ENCODE results near the gene TNS4. TPM values are rescaled to one million over a fixed set of nuclear protein-coding genes. Genes with fewer than 3 reads are reported as not detected.

TNS4 gene
- total RNA-seq, 4 donors from 2014 or later: 730 to 1,745 (median 1,078) TPM

GRCh38 chr17:40528692-40529417, 27.4 kb upstream of the TNS4 start:
- peak in 1 of 2 donors; percentile 16 for DNase-seq (ENCODE audit: low spot score in 2 of 2)
- Histone ChIP-seq H3K4me3 (no peak overlapping the region), H3K9me3 (no peaks in the 10 kb centered on the region), H3K27me3 (no peaks in the 10 kb centered on the region), H3K36me3 (no peaks in the 10 kb centered on the region), H3K27ac (no peak overlapping the region), H3K4me1 (peaks cover 38% of the 10 kb centered on the region)
- TF ChIP-seq POLR2A (IDR thresholded peaks at IDR 0.05) (no peak), CTCF (IDR thresholded peaks at IDR 0.05) (no peak), POLR2AphosphoS5 (IDR thresholded peaks at IDR 0.05) (no peak), EP300 (IDR thresholded peaks at IDR 0.05) (no peak)
- WGBS: 61% methylated on average over 10 of the region's 10 CpGs

GRCh38 chr17:40526668-40527067, 25.2 kb upstream of the TNS4 start:
- Histone ChIP-seq H3K27me3 (no peaks in the 10 kb centered on the region), H3K9me3 (no peaks in the 10 kb centered on the region), H3K4me1 (peaks cover 35% of the 10 kb centered on the region), H3K36me3 (no peaks in the 10 kb centered on the region), H3K4me3 (no peak overlapping the region), H3K27ac (no peak overlapping the region)
- DNase-seq (ENCODE audit: low spot score in 2 of 2): peak; percentile 65 to 83
- TF ChIP-seq POLR2A (IDR thresholded peaks at IDR 0.05): no peak
- TF ChIP-seq EP300 (IDR thresholded peaks at IDR 0.05): no peak
- no peak for TF ChIP-seq POLR2AphosphoS5 (IDR thresholded peaks at IDR 0.05)
- TF ChIP-seq CTCF (IDR thresholded peaks at IDR 0.05): no peak
- WGBS: 47% methylated on average over 4 of the region's 5 CpGs

- Histone ChIP-seq H3K9me3 (no peaks in the 10 kb centered on the region), H3K27ac (no peak overlapping the region), H3K36me3 (no peaks in the 10 kb centered on the region), H3K4me3 (no peak overlapping the region), H3K4me1 (peaks cover 38% of the 10 kb centered on the region), H3K27me3 (no peaks in the 10 kb centered on the region)
- no peak for DNase-seq (ENCODE audit: low spot score in 2 of 2)
- WGBS: 89% methylated on average over 1 of the region's 1 CpG
- TF ChIP-seq POLR2AphosphoS5 (IDR thresholded peaks at IDR 0.05) (no peak), CTCF (IDR thresholded peaks at IDR 0.05) (no peak), POLR2A (IDR thresholded peaks at IDR 0.05) (no peak), EP300 (IDR thresholded peaks at IDR 0.05) (no peak)
Observed at GRCh38 chr17:40525294-40525693, 23.9 kb upstream of the TNS4 start.

GRCh38 chr17:40524243-40524965, 23.0 kb upstream of the TNS4 start:
- Histone ChIP-seq H3K27me3 (no peaks in the 10 kb centered on the region), H3K4me3 (no peak overlapping the region), H3K9me3 (no peaks in the 10 kb centered on the region), H3K27ac (peak overlapping the region; percentile 3), H3K36me3 (no peaks in the 10 kb centered on the region), H3K4me1 (peaks cover 44% of the 10 kb centered on the region)
- peak; percentile 2 to 12 for DNase-seq (ENCODE audit: low spot score in 2 of 2)
- WGBS: 79% methylated on average over 3 of the region's 3 CpGs
- TF ChIP-seq EP300 (IDR thresholded peaks at IDR 0.05): no peak
- TF ChIP-seq POLR2AphosphoS5 (IDR thresholded peaks at IDR 0.05): no peak
- TF ChIP-seq CTCF (IDR thresholded peaks at IDR 0.05): no peak
- TF ChIP-seq POLR2A (IDR thresholded peaks at IDR 0.05): no peak

GRCh38 chr17:40522961-40523310, 21.5 kb upstream of the TNS4 start:
- Histone ChIP-seq H3K36me3 (no peaks in the 10 kb centered on the region), H3K27me3 (no peaks in the 10 kb centered on the region), H3K4me3 (no peak overlapping the region), H3K4me1 (peaks cover 58% of the 10 kb centered on the region), H3K9me3 (no peaks in the 10 kb centered on the region), H3K27ac (peak overlapping the region; percentile 94)
- peak; percentile 22 to 32 for DNase-seq (ENCODE audit: low spot score in 2 of 2)
- 74% methylated on average over 3 of the region's 5 CpGs for WGBS
- TF ChIP-seq POLR2A (IDR thresholded peaks at IDR 0.05) (no peak), EP300 (IDR thresholded peaks at IDR 0.05) (no peak), CTCF (IDR thresholded peaks at IDR 0.05) (no peak), POLR2AphosphoS5 (IDR thresholded peaks at IDR 0.05) (no peak)

Data from suprapubic skin (tissue), 4 donors.